GM06990 (cell line): ENCODE measurements around the gene MSANTD1.

Experiments
- DNase-seq: peaks from one replicate; pipeline ENCODE4 v3.0.0-alpha.2; 2011; ENCODE audit not compliant: insufficient read length; ENCODE audit errors: extremely low read depth
- H3K27me3 ChIP-seq: replicated peaks from 2 replicates; pipeline ENCODE4 v1.6.0; 2011; ENCODE audit warnings: low read length; ENCODE audit not compliant: control insufficient read depth, insufficient read depth
- H3K36me3 ChIP-seq: 2 replicates; pipeline ENCODE4 v1.5.1; 2011; ENCODE audit warnings: low read length; ENCODE audit not compliant: control insufficient read depth, insufficient read depth
- H3K4me3 ChIP-seq: replicated peaks from 2 replicates; pipeline ENCODE4 v1.5.1; 2011; ENCODE audit warnings: low read depth, mild to moderate bottlenecking, control low read depth, low read length
- TF ChIP-seq, protein P1 (sequence below): IDR thresholded peaks from 2 replicates; pipeline ENCODE4 v1.5.1; 2011; ENCODE audit warnings: low read length, control low read depth, mild to moderate bottlenecking, inconsistent platforms; ENCODE audit not compliant: insufficient read depth, poor library complexity, severe bottlenecking

Gene MSANTD1

DNA sequence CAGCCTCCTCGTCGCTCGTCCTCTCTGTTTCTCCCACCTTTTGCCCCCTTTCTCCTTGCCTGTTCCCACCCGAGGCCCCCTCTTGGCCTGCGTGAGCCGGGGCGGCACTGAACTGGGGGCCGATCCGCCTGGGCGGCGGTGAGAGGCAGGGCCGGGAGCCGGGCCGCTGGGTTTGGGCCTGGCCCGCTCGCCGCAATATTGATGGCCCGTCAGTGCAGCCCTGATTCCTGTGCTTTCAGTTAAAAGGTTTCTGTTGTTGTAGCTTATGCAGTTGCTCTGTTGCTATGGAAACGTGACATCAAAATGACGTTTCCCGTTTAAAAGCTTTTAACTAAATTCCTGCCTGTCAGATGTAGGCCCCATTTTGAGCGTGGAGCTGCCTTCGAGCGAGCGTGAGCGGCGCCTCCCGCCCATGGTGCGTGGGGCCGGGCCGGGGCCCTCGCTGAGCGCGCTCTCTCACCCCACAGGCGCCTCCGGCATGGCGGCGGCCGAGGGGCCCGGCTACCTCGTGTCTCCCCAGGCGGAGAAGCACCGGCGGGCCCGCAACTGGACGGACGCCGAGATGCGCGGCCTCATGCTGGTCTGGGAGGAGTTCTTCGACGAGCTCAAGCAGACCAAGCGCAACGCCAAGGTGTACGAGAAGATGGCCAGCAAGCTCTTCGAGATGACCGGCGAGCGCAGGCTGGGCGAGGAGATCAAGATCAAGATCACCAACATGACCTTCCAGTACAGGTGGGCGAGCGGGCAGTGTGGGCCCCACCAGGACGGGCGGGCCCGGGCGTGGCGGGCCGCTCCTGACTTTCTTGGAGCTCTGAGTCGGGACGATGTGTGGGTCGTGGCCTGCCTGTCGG is at the start of gene MSANTD1:
MSANTD1 (plus strand) TSS at position 349 of the 851 bp plus-strand sequence; CDS start at position 413, 64 bp downstream.
- no peaks in the 10 kb centered on the region for H3K27me3 ChIP-seq
- TF ChIP-seq, protein P1, sequence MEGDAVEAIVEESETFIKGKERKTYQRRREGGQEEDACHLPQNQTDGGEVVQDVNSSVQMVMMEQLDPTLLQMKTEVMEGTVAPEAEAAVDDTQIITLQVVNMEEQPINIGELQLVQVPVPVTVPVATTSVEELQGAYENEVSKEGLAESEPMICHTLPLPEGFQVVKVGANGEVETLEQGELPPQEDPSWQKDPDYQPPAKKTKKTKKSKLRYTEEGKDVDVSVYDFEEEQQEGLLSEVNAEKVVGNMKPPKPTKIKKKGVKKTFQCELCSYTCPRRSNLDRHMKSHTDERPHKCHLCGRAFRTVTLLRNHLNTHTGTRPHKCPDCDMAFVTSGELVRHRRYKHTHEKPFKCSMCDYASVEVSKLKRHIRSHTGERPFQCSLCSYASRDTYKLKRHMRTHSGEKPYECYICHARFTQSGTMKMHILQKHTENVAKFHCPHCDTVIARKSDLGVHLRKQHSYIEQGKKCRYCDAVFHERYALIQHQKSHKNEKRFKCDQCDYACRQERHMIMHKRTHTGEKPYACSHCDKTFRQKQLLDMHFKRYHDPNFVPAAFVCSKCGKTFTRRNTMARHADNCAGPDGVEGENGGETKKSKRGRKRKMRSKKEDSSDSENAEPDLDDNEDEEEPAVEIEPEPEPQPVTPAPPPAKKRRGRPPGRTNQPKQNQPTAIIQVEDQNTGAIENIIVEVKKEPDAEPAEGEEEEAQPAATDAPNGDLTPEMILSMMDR: no peak
- peaks cover 3% of the 10 kb centered on the region for H3K36me3 ChIP-seq
- H3K4me3 ChIP-seq: no peak within 1 kb of the TSS
- no peak for DNase-seq

DNA sequence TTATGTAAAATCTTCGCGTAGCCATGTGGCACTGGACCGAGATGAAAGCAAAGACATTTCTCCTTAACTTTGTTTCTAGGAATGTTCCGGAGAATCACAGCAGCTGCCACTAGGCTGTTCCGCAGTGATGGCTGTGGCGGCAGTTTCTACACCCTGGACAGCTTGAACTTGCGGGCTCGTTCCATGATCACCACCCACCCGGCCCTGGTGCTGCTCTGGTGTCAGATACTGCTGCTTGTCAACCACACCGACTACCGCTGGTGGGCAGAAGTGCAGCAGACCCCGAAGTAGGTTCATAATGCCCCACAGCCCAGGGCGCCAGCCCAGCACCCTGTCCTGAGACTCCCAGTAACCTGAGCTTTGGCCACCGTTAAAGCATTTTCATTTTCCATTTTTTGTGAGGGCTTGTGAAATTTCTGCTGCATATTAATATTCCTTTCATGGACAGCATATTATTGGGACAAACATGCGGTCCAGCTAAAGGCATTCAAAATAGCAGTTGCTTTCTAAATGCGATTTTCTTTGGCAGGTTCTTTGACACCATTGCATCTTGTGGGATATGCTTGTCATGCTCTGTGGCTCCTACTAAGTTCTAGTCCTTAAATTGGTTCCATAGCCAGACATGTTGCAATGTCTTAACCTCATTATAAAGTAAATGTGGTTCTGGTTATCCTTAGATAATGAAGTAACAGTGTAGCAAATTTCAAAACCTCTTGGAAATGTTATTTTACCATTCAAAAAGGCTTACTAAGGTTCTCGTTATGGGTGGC is 49.1 kb upstream of the MSANTD1 start:
- no peaks in the 10 kb centered on the region for H3K27me3 ChIP-seq
- no peak for DNase-seq
- H3K4me3 ChIP-seq: no peak overlapping the region
- TF ChIP-seq, protein P1: no peak
- peaks cover 35% of the 10 kb centered on the region for H3K36me3 ChIP-seq

DNA sequence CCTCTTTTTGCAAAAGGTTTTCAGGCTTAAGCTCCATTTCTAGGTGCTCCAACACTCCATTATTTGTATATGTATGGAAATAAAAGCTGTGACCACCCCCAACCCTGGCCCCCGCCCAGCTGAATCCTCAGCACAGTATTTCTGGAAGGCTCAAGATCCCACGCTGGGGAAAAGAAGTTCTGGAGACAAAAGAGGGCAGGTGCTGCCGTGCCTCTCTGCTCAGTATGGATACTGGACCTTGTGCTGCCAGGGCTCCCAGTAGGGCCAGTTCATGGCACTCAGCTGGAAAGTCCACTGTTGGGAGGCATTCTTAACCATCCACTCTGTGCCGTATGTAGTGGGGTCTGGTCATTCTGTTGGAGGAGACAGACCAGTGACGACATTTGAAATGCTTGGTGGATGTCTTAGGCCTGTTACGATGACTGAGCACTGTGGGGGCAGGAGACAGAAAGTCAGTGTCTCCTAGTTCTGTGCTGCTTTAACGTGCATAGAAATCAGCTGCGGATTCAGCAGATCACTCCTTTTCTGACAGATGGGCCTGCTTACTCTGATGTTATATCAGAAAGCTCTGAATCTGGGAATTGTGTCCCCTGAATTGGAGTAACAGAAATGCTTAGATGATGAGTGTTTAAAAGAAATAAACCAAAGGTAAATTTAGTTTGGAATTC is 48.4 kb upstream of the MSANTD1 start:
- H3K27me3 ChIP-seq: no peaks in the 10 kb centered on the region
- TF ChIP-seq, protein P1: no peak
- no peak for DNase-seq
- peaks cover 35% of the 10 kb centered on the region for H3K36me3 ChIP-seq
- no peak overlapping the region for H3K4me3 ChIP-seq

DNA sequence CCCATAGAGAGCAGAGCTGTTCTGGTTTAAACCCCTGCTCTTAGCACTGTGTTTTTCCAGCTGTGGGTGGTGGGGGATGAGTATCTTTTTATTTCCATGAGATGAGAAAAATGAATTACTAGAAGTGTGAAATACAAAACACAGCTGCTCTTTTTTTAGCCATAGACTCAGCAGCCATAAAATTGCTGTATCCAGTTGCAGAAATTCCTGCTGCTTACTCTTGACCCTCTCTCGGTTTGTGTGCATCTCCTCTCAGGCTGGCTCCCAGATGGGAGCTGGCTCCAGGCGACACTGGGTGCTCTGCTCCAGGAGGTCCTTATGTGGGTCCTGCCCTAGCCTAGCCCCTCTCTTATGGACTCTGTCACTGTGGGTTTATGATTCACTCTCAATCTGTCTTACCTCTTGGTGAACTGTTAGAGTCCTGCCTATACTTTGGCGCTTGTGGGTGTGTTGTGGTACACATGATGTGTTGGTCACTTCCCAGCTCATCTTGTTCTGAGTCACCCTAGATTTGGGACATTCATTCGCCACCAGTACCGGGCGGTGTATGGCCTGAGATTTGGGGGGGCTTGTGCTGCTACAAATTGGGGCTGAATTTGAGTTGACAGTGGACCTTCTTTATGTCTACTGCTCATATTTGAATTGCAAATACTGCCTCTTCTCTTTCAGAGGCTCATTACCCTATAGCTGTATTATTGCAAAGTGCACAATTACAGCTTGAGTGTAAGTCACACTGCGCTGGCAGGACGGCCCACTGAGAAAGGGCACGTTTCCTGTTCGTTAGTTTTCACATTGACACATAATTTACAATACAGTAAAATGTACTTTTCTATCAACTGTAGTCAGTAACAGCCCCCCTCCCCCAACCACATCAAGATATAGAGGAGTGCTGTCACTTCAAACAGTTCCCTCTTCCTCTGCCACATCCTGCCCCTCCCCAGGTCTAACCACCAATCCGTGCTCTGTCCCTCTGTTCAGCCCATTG is 46.9 kb upstream of the MSANTD1 start:
- Histone ChIP-seq H3K36me3 (peaks cover 29% of the 10 kb centered on the region), H3K27me3 (no peaks in the 10 kb centered on the region), H3K4me3 (no peak overlapping the region)
- TF ChIP-seq, protein P1: no peak
- DNase-seq: peak; percentile 33
